Skeletal muscle tissue (tissue), 4 donors: Measurements from ENCODE around the gene OR2V1. TPM values are rescaled to one million over a fixed set of nuclear protein-coding genes. Genes with fewer than 3 reads are reported as not detected.
"Not testable (repeated sequence)": the region's sequence is repeated elsewhere in the genome, so short reads cannot be mapped to it uniquely, and the experiment has no call there.

Experiments
- H3K27ac ChIP-seq: one replicate; pipeline ENCODE4 v1.7.0; 2013; ENCODE audit warnings: mild to moderate bottlenecking, low read depth, low read length, inconsistent platforms
- H3K27me3 ChIP-seq, 3 donors: one replicate each; pipeline ENCODE4 v1.7.0; 2013; ENCODE audit warnings: low read length in 3 of 3; ENCODE audit not compliant: control insufficient read depth in 3 of 3, insufficient read depth in 3 of 3
- H3K36me3 ChIP-seq, 3 donors: one replicate each; pipeline ENCODE4 v1.7.0; 2013; ENCODE audit warnings: low read length in 3 of 3; ENCODE audit not compliant: control insufficient read depth in 3 of 3, insufficient read depth in 3 of 3
- H3K4me1 ChIP-seq, 3 donors: one replicate each; pipeline ENCODE4 v1.7.0; 2013; ENCODE audit warnings: low read length in 3 of 3, mild to moderate bottlenecking in 3 of 3; ENCODE audit not compliant: control insufficient read depth in 3 of 3, insufficient read depth in 3 of 3
- H3K4me3 ChIP-seq, 3 donors: one replicate each; pipeline ENCODE4 v1.7.0; 2013; ENCODE audit warnings: low read length in 3 of 3
- H3K9ac ChIP-seq, 3 donors: one replicate each; pipeline ENCODE4 v1.7.0; 2013; ENCODE audit warnings: low read length in 3 of 3, mild to moderate bottlenecking in 3 of 3, moderate library complexity in 2 of 3, low read depth in 1 of 3
- H3K9me3 ChIP-seq, 3 donors: one replicate each; pipeline ENCODE4 v1.7.0; 2013; ENCODE audit warnings: low read length in 3 of 3; ENCODE audit not compliant: control insufficient read depth in 3 of 3
- total RNA-seq: library from RNA; depleted of rRNA; stranded (reverse); fragments of >200 nt; gene quantifications from one replicate; pipeline ENCODE4 v1.2.3, GENCODE V29; 2014
- donor health status: Osteomylitis.

The OR2V1 gene
- total RNA-seq, 1 donor from 2014 or later = not detected

GRCh38 chr5:181130081-181130480 is 888 bp downstream of the OR2V1 start:
- not testable (repeated sequence) for H3K4me3 ChIP-seq, H3K4me1 ChIP-seq, H3K27ac ChIP-seq, H3K9me3 ChIP-seq, H3K9ac ChIP-seq, H3K36me3 ChIP-seq
- H3K27me3 ChIP-seq = peaks cover 37 to 53% (median 45%) of the 10 kb centered on the region in 3 donors

- Histone ChIP-seq H3K4me1 (no peaks in the 10 kb centered on the region), H3K9me3 (no peaks in the 10 kb centered on the region), H3K27me3 (peaks cover 37 to 58% (median 45%) of the 10 kb centered on the region in 3 donors), H3K27ac (no peak overlapping the region), H3K36me3 (no peaks in the 10 kb centered on the region), H3K9ac (no peak overlapping the region), H3K4me3 (no peak overlapping the region)
Measured at GRCh38 chr5:181129601-181130000, 1.4 kb downstream of the OR2V1 start.

- Histone ChIP-seq H3K27me3 (peaks cover 42 to 57% (median 45%) of the 10 kb centered on the region in 3 donors), H3K9me3 (no peaks in the 10 kb centered on the region), H3K36me3 (no peaks in the 10 kb centered on the region), H3K4me1 (no peaks in the 10 kb centered on the region), H3K4me3 (no peak overlapping the region), H3K27ac (no peak overlapping the region), H3K9ac (no peak overlapping the region)
Measured at GRCh38 chr5:181127907-181128626, 2.9 kb downstream of the OR2V1 start.

- Histone ChIP-seq H3K36me3 (no peaks in the 10 kb centered on the region), H3K9ac (no peak overlapping the region), H3K4me1 (no peaks in the 10 kb centered on the region), H3K9me3 (no peaks in the 10 kb centered on the region), H3K27ac (no peak overlapping the region), H3K4me3 (no peak overlapping the region), H3K27me3 (peaks cover 42 to 58% (median 45%) of the 10 kb centered on the region in 3 donors)
Measured at GRCh38 chr5:181127456-181127855, 3.5 kb downstream of the OR2V1 start.

- Histone ChIP-seq H3K4me3 (no peak overlapping the region), H3K9me3 (no peaks in the 10 kb centered on the region), H3K36me3 (no peaks in the 10 kb centered on the region), H3K27me3 (peaks cover 43 to 58% (median 50%) of the 10 kb centered on the region in 3 donors), H3K9ac (no peak overlapping the region), H3K27ac (no peak overlapping the region), H3K4me1 (peaks cover 0 to 1% (median 0%) of the 10 kb centered on the region in 3 donors)
Measured at GRCh38 chr5:181126841-181127240, 4.1 kb downstream of the OR2V1 start.

GRCh38 chr5:181124526-181124925 is 6.4 kb downstream of the OR2V1 start:
- Histone ChIP-seq H3K4me1 (peaks cover 0 to 5% (median 0%) of the 10 kb centered on the region in 3 donors), H3K27me3 (peaks cover 43 to 54% (median 46%) of the 10 kb centered on the region in 3 donors)

GRCh38 chr5:181121675-181122561 is 9.1 kb downstream of the OR2V1 start:
- H3K9ac ChIP-seq = no peak overlapping the region
- no peaks in the 10 kb centered on the region for H3K9me3 ChIP-seq
- no peaks in the 10 kb centered on the region for H3K36me3 ChIP-seq
- H3K4me1 ChIP-seq = peaks cover 0 to 5% (median 0%) of the 10 kb centered on the region in 3 donors
- no peak overlapping the region for H3K4me3 ChIP-seq
- H3K27ac ChIP-seq = no peak overlapping the region
- H3K27me3 ChIP-seq = peaks cover 22 to 38% (median 26%) of the 10 kb centered on the region in 3 donors

More at GRCh38 chr5:181124526-181124925, 6.4 kb downstream of the OR2V1 start:
- H3K9ac ChIP-seq = no peak overlapping the region
- H3K9me3 ChIP-seq = no peaks in the 10 kb centered on the region
- H3K27ac ChIP-seq = no peak overlapping the region
- H3K4me3 ChIP-seq = no peak overlapping the region
- no peaks in the 10 kb centered on the region for H3K36me3 ChIP-seq

GRCh38 chr5:181120761-181121160 is 10.2 kb downstream of the OR2V1 start:
- Histone ChIP-seq H3K27me3 (peaks cover 22 to 43% (median 30%) of the 10 kb centered on the region in 3 donors), H3K27ac (no peak overlapping the region), H3K4me3 (no peak overlapping the region), H3K4me1 (peaks cover 0 to 5% (median 0%) of the 10 kb centered on the region in 3 donors), H3K36me3 (no peaks in the 10 kb centered on the region), H3K9me3 (no peaks in the 10 kb centered on the region), H3K9ac (no peak overlapping the region)

GRCh38 chr5:181120306-181120705 is 10.7 kb downstream of the OR2V1 start:
- H3K27ac ChIP-seq = no peak overlapping the region
- H3K9ac ChIP-seq = no peak overlapping the region
- H3K27me3 ChIP-seq = peaks cover 24 to 48% (median 33%) of the 10 kb centered on the region in 3 donors
- H3K9me3 ChIP-seq = no peaks in the 10 kb centered on the region
- H3K4me1 ChIP-seq = peaks cover 0 to 5% (median 1%) of the 10 kb centered on the region in 3 donors
- H3K36me3 ChIP-seq = no peaks in the 10 kb centered on the region
- H3K4me3 ChIP-seq = no peak overlapping the region

- peaks cover 31 to 51% (median 45%) of the 10 kb centered on the region in 3 donors for H3K27me3 ChIP-seq
- no peak overlapping the region for H3K9ac ChIP-seq
- no peak overlapping the region for H3K27ac ChIP-seq
- H3K36me3 ChIP-seq = no peaks in the 10 kb centered on the region
- H3K9me3 ChIP-seq = no peaks in the 10 kb centered on the region
- H3K4me3 ChIP-seq = no peak overlapping the region
- H3K4me1 ChIP-seq = peaks cover 0 to 5% (median 2%) of the 10 kb centered on the region in 3 donors
Measured at GRCh38 chr5:181119105-181119504, 11.9 kb downstream of the OR2V1 start.
